GM21381 (cell line): Measurements from ENCODE around the gene AGT.
"Not testable (repeated sequence)": the region's sequence is repeated elsewhere in the genome, so short reads cannot be mapped to it uniquely, and the experiment has no call there.

Experiments
- ATAC-seq: cut with Tn5 transposase; IDR thresholded peaks from one replicate; pipeline ENCODE4 v1.9.1; 2021; ENCODE audit warnings: mild to moderate bottlenecking, moderate library complexity; ENCODE audit not compliant: unreplicated experiment

The AGT gene

GRCh38 chr1:230693221-230693620 lies 20.7 kb downstream of the AGT start:
- no peak for ATAC-seq

- ATAC-seq = no peak
These were observed 22.3 kb downstream of the AGT start for GRCh38 chr1:230691615-230692014.

DNA sequence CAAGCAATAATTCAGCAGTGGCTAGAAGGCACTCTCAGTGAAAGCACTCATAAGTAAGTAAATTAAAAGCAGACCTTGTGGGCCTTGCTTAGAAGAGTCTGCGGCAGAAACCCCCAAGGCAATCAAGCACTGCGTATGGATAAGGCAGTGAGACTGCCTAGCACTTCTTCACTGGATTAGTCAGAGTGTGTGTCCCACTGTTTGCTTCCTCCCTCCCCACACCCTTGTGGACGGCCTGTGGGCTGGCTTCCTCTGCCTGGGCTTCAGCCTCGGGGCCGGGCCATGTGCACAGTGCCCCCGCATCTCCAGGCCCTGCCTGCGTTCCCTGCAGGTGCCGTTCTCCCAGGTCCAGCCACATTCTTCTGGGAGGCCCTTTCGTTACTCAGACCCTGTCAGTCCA lies 23.8 kb downstream of the AGT start:
- ATAC-seq = no peak

- no peak for ATAC-seq
These were observed 27.2 kb downstream of the AGT start for GRCh38 chr1:230686747-230687146.

- no peak for ATAC-seq
These were observed 28.9 kb downstream of the AGT start for GRCh38 chr1:230684998-230685397.

- no peak for ATAC-seq
These were observed 29.8 kb downstream of the AGT start for GRCh38 chr1:230684146-230684545.

GRCh38 chr1:230682882-230683610 lies 30.9 kb downstream of the AGT start:
- ATAC-seq = no peak

GRCh38 chr1:230682274-230682673 lies 31.6 kb downstream of the AGT start:
- ATAC-seq = no peak

DNA sequence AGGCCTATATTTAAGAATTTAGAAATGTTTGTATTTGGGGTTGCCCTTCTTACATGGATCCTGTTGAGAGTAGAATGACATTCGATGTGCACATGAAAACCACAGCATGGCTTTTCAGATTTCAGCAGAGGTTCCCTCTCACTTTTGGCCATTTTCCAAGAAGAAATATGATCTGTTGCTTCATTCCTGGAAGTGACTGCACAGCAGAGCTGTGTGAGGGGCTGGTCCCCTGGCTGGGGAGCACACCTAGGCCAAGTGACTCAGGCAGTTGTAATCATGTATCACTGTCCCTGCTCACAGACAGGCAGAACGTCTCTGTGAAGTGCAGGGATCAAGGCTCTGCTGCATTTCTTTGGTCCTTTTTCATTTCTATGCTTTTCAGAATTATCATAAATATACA lies 32.3 kb downstream of the AGT start:
- ATAC-seq = no peak

- ATAC-seq = no peak
These were observed 33.5 kb downstream of the AGT start for GRCh38 chr1:230680300-230681025.

GRCh38 chr1:230679825-230680224 lies 34.1 kb downstream of the AGT start:
- no peak for ATAC-seq

- no peak for ATAC-seq
These were observed 34.7 kb downstream of the AGT start for GRCh38 chr1:230679192-230679591.

DNA sequence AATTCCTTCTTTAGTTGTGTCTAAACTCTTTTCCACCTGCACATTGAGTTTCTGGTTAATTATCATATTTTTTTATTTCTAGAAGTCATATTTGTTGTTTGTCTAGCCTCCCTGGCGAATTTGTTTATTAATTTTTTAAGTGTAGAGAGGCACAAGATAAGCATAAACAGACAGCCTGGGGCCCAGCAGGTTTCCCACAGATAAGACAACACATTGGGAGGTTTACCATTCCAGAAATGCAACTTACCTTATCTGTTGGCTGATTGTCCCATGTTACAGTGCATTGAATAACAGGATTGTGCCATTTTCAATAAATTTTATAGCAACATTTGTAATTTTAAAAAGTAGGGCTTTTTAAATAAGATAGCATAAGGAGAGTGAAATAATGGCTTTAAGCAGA lies 36.7 kb downstream of the AGT start:
- no peak for ATAC-seq

- no peak for ATAC-seq
These were observed 39.3 kb downstream of the AGT start for GRCh38 chr1:230674581-230674980.

- no peak for ATAC-seq
These were observed 44.4 kb downstream of the AGT start for GRCh38 chr1:230669543-230669942.

DNA sequence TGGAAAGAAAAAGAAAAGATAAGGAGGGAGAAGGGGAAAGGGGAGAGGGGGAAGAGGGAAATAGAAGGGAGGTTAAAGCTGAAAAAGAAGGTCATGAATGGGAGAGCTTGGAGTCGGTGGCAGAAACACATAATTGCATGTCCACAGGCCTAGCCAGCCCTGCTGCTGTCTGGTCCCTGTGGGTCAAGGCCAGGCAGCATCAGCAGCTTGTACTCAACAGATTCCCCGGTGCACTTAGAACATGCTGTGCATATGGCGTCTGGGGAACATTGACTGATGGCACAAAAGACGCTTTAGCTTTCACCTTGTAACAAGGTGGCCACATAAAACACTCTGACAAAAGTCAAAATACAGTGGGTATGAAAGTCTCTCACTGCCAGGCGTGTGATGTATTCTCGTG lies 45.7 kb downstream of the AGT start:
- no peak for ATAC-seq

- ATAC-seq = no peak
These were observed 51.9 kb downstream of the AGT start for GRCh38 chr1:230661976-230662375.

GRCh38 chr1:230658691-230659090 lies 55.2 kb downstream of the AGT start:
- no peak for ATAC-seq

- not testable (repeated sequence) for ATAC-seq
These were observed 55.8 kb downstream of the AGT start for GRCh38 chr1:230658103-230658502.

DNA sequence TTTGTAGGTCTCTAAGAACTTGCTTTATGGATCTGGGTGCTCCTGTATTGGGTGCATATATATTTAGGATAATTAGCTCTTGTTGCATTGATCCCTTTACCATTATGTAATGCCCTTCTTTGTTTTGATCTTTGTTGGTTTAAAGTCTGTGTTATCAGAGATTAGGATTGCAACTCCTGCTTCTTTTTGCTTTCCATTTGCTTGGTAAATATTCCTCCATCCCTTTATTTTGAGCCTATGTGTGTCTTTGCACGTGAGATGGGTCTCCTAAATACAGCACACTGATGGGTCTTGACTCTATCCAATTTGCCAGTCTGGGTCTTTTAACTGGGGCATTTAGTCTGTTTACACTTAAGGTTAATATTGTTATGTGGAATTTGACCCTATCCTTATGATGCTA lies 57.2 kb downstream of the AGT start:
- ATAC-seq = not testable (repeated sequence)
